Hematopoietic multipotent progenitor cell treated with erythropoietin and hydrocortisone succinate and interleukin-3 and kit ligand, for 8 days (in vitro differentiated cells): Measurements from ENCODE around the gene OSBPL9.
A peak's percentile ranks its signal among the peaks of the same experiment; 100 is the strongest.

Experiments used
- DNase-seq: peaks from one replicate; pipeline ENCODE4 v3.0.0-alpha.2; 2015

The OSBPL9 gene

GRCh38 chr1:51610637-51611036, 6.3 kb upstream of the OSBPL9 start:
- DNase-seq, result no peak

- DNase-seq, result no peak
These were observed 4.4 kb upstream of the OSBPL9 start for GRCh38 chr1:51612447-51612961.

- no peak for DNase-seq
These were observed 1.1 kb upstream of the OSBPL9 start for GRCh38 chr1:51615780-51616291.

- DNase-seq, result no peak
These were observed 402 bp upstream of the OSBPL9 start for GRCh38 chr1:51616490-51616889.

- DNase-seq, result no peak
These were observed 1.8 kb downstream of the OSBPL9 start for GRCh38 chr1:51618715-51619114.

GRCh38 chr1:51620470-51620869, 3.6 kb downstream of the OSBPL9 start:
- no peak for DNase-seq

- DNase-seq, result no peak
These were observed 4.3 kb downstream of the OSBPL9 start for GRCh38 chr1:51621161-51621560.

GRCh38 chr1:51621841-51622454, 5.1 kb downstream of the OSBPL9 start:
- DNase-seq, result no peak

- peak; percentile 68 for DNase-seq
These were observed 5.6 kb downstream of the OSBPL9 start for GRCh38 chr1:51622455-51622913.

GRCh38 chr1:51623025-51623424, 6.1 kb downstream of the OSBPL9 start:
- DNase-seq, result no peak

GRCh38 chr1:51623450-51623849, 6.6 kb downstream of the OSBPL9 start:
- DNase-seq, result no peak

- DNase-seq, result no peak
These were observed 8.0 kb downstream of the OSBPL9 start for GRCh38 chr1:51624855-51625254.

- peak; percentile 73 for DNase-seq
These were observed 10.8 kb downstream of the OSBPL9 start for GRCh38 chr1:51627672-51628071.

GRCh38 chr1:51628715-51629590, 12.1 kb downstream of the OSBPL9 start:
- no peak for DNase-seq

GRCh38 chr1:51629918-51630317, 13.0 kb downstream of the OSBPL9 start:
- DNase-seq, result no peak

GRCh38 chr1:51630393-51630792, 13.5 kb downstream of the OSBPL9 start:
- no peak for DNase-seq

GRCh38 chr1:51630922-51631321, 14.0 kb downstream of the OSBPL9 start:
- no peak for DNase-seq

GRCh38 chr1:51631747-51632146, 14.9 kb downstream of the OSBPL9 start:
- DNase-seq, result no peak

- DNase-seq, result no peak
These were observed 17.7 kb downstream of the OSBPL9 start for GRCh38 chr1:51634618-51635017.

- DNase-seq, result no peak
These were observed 18.7 kb downstream of the OSBPL9 start for GRCh38 chr1:51635615-51636014.

GRCh38 chr1:51636191-51636590, 19.3 kb downstream of the OSBPL9 start:
- no peak for DNase-seq

- DNase-seq, result no peak
These were observed 20.1 kb downstream of the OSBPL9 start for GRCh38 chr1:51636764-51637522.

GRCh38 chr1:51638350-51638749, 21.5 kb downstream of the OSBPL9 start:
- DNase-seq, result no peak
